Fibroblast of lung (primary cell): ENCODE data around the gene POPDC3. TPM values are rescaled to one million over a fixed set of nuclear protein-coding genes. Genes with fewer than 3 reads are reported as not detected.

Source experiments
- DNase-seq, 2 donors: peaks; one replicate each; pipeline versions ENCODE4 v3.0.0 to v3.0.0-alpha.2; 2010; ENCODE audit warnings: low read depth in 2 of 2
- H2AFZ ChIP-seq: 2 replicates; pipeline ENCODE4 v1.5.1; 2012; ENCODE audit warnings: low read length, control low read depth, inconsistent platforms
- H3K27ac ChIP-seq: 2 replicates; pipeline ENCODE4 v1.5.1; 2011; ENCODE audit warnings: low read length, control low read depth; ENCODE audit not compliant: insufficient read depth
- H3K27me3 ChIP-seq: 2 replicates; pipeline ENCODE4 v1.5.1; 2011; ENCODE audit warnings: mild to moderate bottlenecking, low read length; ENCODE audit not compliant: control insufficient read depth, insufficient read depth
- H3K36me3 ChIP-seq: 2 replicates; pipeline ENCODE4 v1.5.1; 2011; ENCODE audit warnings: low read length; ENCODE audit not compliant: control insufficient read depth, insufficient read depth
- H3K4me1 ChIP-seq: 2 replicates; pipeline ENCODE4 v1.5.1; 2011; ENCODE audit warnings: low read length; ENCODE audit not compliant: control insufficient read depth, insufficient read depth; ENCODE audit errors: extremely low read depth
- H3K4me2 ChIP-seq: 2 replicates; pipeline ENCODE4 v1.5.1; 2011; ENCODE audit warnings: low read length, control low read depth; ENCODE audit not compliant: insufficient read depth; ENCODE audit errors: extremely low read depth
- H3K4me3 ChIP-seq, 4 experiments: fragments of 200-600 bp in 1 of 4; sonication (generic) in 1 of 4; replicated peaks in 1 of 4; 2 replicates each; pipeline ENCODE4 v1.5.1; 2011 to 2016; ENCODE audit warnings: low read length in 4 of 4, low read depth in 3 of 4, mild to moderate bottlenecking in 3 of 4, control low read depth in 2 of 4, inconsistent platforms in 1 of 4, mixed read lengths in 1 of 4; ENCODE audit not compliant: insufficient read depth in 1 of 4; ENCODE audit errors: control extremely low read depth in 1 of 4
- H3K79me2 ChIP-seq: 2 replicates; pipeline ENCODE4 v1.5.1; 2012; ENCODE audit warnings: mild to moderate bottlenecking, low read length, inconsistent platforms; ENCODE audit not compliant: control insufficient read depth, insufficient read depth
- H3K9ac ChIP-seq: 2 replicates; pipeline ENCODE4 v1.5.1; 2011; ENCODE audit warnings: mild to moderate bottlenecking, low read length, control low read depth; ENCODE audit not compliant: insufficient read depth
- H3K9me3 ChIP-seq: 2 replicates; pipeline ENCODE4 v1.5.1; 2012; ENCODE audit warnings: low read depth, low read length; ENCODE audit not compliant: control insufficient read depth, insufficient read depth
- H4K20me1 ChIP-seq: 2 replicates; pipeline ENCODE4 v1.5.1; 2011; ENCODE audit warnings: low read length; ENCODE audit not compliant: control insufficient read depth, insufficient read depth; ENCODE audit errors: extremely low read depth
- EZH2 ChIP-seq: IDR thresholded peaks from 2 replicates; pipeline ENCODE4 v1.5.1; 2012; ENCODE audit warnings: low read length, control low read depth, mild to moderate bottlenecking; ENCODE audit errors: missing control alignments
- polyA plus RNA-seq, 2 donors: library from polyadenylated mRNA; depleted of rRNA in 1 of 2; stranded (reverse) in 1 of 2; unstranded in 1 of 2; fragments of >200 nt; gene quantifications; 2 replicates each; pipeline ENCODE4 v1.2.1, GENCODE V29; 2011 to 2012; ENCODE audit warnings: missing spikeins in 1 of 2
- total RNA-seq: library from RNA; depleted of rRNA; stranded (reverse); fragments of >200 nt; gene quantifications from 2 replicates; pipeline ENCODE4 v1.2.1, GENCODE V29; 2014
- TF ChIP-seq, protein P1 (sequence below), 2 donors: IDR thresholded peaks in 1 of 2; conservative IDR thresholded peaks in 1 of 2; 1 replicate in 1 of 2; 2 replicates in 1 of 2; pipeline ENCODE4 v1.5.1; 2011 to 2012; ENCODE audit warnings: low read length in 2 of 2, control low read depth in 1 of 2, inconsistent platforms in 1 of 2, low read depth in 1 of 2, mild to moderate bottlenecking in 1 of 2

The POPDC3 gene
- total and polyA plus RNA-seq, 2 donors (not counting 1 experiment from before 2014, with no cell fraction given): 14.2 to 18.1 TPM

DNA sequence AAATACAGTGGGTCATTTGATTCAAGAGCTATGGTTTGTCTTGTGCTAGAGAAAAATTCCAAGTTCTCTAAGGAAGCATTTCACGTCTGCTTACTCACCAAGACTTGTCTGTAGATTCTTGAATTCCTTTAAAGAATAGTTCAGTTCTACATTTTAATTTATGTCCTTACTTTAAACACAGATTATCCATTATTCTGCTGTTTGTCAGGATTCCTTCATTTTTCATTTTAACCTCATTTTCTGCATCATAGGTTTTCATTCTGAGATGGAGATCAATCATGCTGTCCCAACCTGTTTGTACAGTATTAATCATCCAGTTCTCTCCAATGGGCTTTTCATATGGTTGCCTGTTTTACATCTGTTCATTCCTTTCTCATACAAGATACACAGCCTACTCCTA lies 24.5 kb upstream of the POPDC3 start:
- peak in 1 of 2 donors; percentile 95 for DNase-seq

DNA sequence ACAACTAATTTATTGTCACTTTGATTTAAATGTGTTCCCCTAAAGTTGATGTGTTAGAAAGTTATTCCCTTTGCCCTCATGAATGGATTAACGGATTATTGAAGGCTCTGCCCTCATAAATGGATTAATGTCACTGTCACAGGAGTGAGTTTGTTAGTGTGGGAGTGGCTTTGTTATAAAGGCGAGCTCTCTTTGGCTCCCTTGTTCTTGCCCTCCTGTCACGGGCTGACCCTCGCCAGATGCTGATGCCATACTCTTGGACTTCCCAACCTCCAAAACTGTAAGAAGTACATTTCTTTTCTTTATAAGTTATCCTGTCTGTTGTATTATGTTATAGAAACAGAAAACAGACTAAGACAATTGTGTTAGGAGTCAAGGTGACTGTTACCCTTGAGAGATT lies 22.7 kb upstream of the POPDC3 start:
- no peaks in the 10 kb centered on the region for H3K9me3 ChIP-seq
- H3K79me2 ChIP-seq: no peaks in the 10 kb centered on the region
- TF ChIP-seq, protein P1, sequence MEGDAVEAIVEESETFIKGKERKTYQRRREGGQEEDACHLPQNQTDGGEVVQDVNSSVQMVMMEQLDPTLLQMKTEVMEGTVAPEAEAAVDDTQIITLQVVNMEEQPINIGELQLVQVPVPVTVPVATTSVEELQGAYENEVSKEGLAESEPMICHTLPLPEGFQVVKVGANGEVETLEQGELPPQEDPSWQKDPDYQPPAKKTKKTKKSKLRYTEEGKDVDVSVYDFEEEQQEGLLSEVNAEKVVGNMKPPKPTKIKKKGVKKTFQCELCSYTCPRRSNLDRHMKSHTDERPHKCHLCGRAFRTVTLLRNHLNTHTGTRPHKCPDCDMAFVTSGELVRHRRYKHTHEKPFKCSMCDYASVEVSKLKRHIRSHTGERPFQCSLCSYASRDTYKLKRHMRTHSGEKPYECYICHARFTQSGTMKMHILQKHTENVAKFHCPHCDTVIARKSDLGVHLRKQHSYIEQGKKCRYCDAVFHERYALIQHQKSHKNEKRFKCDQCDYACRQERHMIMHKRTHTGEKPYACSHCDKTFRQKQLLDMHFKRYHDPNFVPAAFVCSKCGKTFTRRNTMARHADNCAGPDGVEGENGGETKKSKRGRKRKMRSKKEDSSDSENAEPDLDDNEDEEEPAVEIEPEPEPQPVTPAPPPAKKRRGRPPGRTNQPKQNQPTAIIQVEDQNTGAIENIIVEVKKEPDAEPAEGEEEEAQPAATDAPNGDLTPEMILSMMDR (conservative IDR thresholded peaks at IDR 0.05 in 1 of 2, IDR thresholded peaks at IDR 0.05 in 1 of 2; ENCODE audit: low read depth in 1 of 2, low read length in 2 of 2): no peak
- TF ChIP-seq EZH2: no peak
- no peaks in the 10 kb centered on the region for H4K20me1 ChIP-seq
- no peak overlapping the region for H3K4me2 ChIP-seq
- no peak overlapping the region for H2AFZ ChIP-seq
- no peak overlapping the region for H3K9ac ChIP-seq
- H3K27ac ChIP-seq: no peak overlapping the region
- no peaks in the 10 kb centered on the region for H3K36me3 ChIP-seq
- H3K4me3 ChIP-seq: no peak overlapping the region
- no peaks in the 10 kb centered on the region for H3K27me3 ChIP-seq
- H3K4me1 ChIP-seq: no peaks in the 10 kb centered on the region
- no peak for DNase-seq

More for the DNA sequence above, 24.5 kb upstream of the POPDC3 start:
- Histone ChIP-seq H3K36me3 (no peaks in the 10 kb centered on the region), H3K4me3 (no peak overlapping the region), H3K9me3 (no peaks in the 10 kb centered on the region), H3K79me2 (no peaks in the 10 kb centered on the region), H3K4me2 (no peak overlapping the region), H3K27me3 (no peaks in the 10 kb centered on the region), H3K9ac (no peak overlapping the region), H3K27ac (no peak overlapping the region), H4K20me1 (no peaks in the 10 kb centered on the region), H2AFZ (no peak overlapping the region), H3K4me1 (no peaks in the 10 kb centered on the region)
- TF ChIP-seq, protein P1 (conservative IDR thresholded peaks at IDR 0.05 in 1 of 2, IDR thresholded peaks at IDR 0.05 in 1 of 2; ENCODE audit: low read depth in 1 of 2, low read length in 2 of 2): no peak
- no peak for TF ChIP-seq EZH2

DNA sequence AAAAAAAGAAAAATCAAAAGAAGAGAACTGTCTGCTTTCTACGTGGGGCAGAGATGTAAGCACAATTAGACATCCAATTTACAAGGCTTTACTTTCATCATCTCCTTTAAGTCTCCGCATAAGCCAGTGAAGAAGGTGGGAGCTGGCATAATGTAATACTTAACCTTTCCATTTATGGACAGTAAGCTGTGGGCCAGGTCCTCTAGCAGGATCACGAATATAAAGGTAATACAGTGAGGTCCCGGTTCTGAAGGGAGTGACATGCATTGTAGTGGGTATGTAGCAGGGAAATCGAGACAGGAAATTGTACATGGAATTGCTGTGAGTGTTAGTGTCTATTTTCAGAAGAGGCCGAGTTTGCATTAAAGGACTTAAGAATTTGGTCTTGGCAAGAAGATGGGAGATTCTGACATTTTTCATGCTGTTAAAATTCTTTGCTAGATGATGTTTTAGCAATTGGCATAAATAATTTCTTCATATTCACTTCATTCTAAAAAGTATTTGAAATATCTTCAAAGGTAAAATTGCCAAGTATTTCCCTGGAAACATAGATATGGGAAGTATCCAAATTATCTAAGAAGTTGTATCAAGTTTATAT lies 20.4 kb upstream of the POPDC3 start:
- Histone ChIP-seq H4K20me1 (no peaks in the 10 kb centered on the region), H3K79me2 (no peaks in the 10 kb centered on the region), H3K4me2 (peak overlapping the region; percentile 9), H3K27ac (no peak overlapping the region), H3K4me1 (no peaks in the 10 kb centered on the region), H3K9me3 (no peaks in the 10 kb centered on the region), H3K9ac (no peak overlapping the region), H3K4me3 (no peak overlapping the region), H3K27me3 (no peaks in the 10 kb centered on the region), H2AFZ (no peak overlapping the region), H3K36me3 (no peaks in the 10 kb centered on the region)
- DNase-seq: no peak
- TF ChIP-seq, protein P1 (conservative IDR thresholded peaks at IDR 0.05 in 1 of 2, IDR thresholded peaks at IDR 0.05 in 1 of 2; ENCODE audit: low read depth in 1 of 2, low read length in 2 of 2): no peak
- no peak for TF ChIP-seq EZH2
